RPMI7951 (cell line): ENCODE data around the gene SERINC2. TPM values are rescaled to one million over a fixed set of nuclear protein-coding genes. Genes with fewer than 3 reads are reported as not detected.
"Not testable (repeated sequence)": the region's sequence is repeated elsewhere in the genome, so short reads cannot be mapped to it uniquely, and the experiment has no call there.

Experiments used
- DNase-seq: peaks from one replicate; pipeline ENCODE4 v3.0.0-alpha.2; 2012; ENCODE audit warnings: low read depth
- total RNA-seq: library from RNA; depleted of rRNA; stranded (reverse); fragments of >200 nt; shearing (Covaris generic); gene quantifications from 2 replicates; pipeline ENCODE4 v1.2.3, GENCODE V29; 2014; rRNA removed

Gene SERINC2
- total RNA-seq, 1 experiment from 2014 or later = 269 TPM

GRCh38 chr1:31467005-31467674 lies 54.1 kb downstream of the SERINC2 start:
- DNase-seq = no peak

- DNase-seq = no peak
Measured at GRCh38 chr1:31470794-31471315, 57.8 kb downstream of the SERINC2 start.

- DNase-seq = not testable (repeated sequence)
Measured at GRCh38 chr1:31471452-31472313, 58.7 kb downstream of the SERINC2 start.

- not testable (repeated sequence) for DNase-seq
Measured at GRCh38 chr1:31472314-31472651, 59.3 kb downstream of the SERINC2 start.

- not testable (repeated sequence) for DNase-seq
Measured at GRCh38 chr1:31472673-31473072, 59.7 kb downstream of the SERINC2 start.

- not testable (repeated sequence) for DNase-seq
Measured at GRCh38 chr1:31473508-31473907, 60.5 kb downstream of the SERINC2 start.

GRCh38 chr1:31474567-31474966 lies 61.6 kb downstream of the SERINC2 start:
- DNase-seq = not testable (repeated sequence)

- DNase-seq = peak; percentile 95
Measured at GRCh38 chr1:31476891-31477846, 64.2 kb downstream of the SERINC2 start.

- no peak for DNase-seq
Measured at GRCh38 chr1:31478167-31478566, 65.2 kb downstream of the SERINC2 start.

GRCh38 chr1:31479811-31480210 lies 66.8 kb downstream of the SERINC2 start:
- DNase-seq = peak; percentile 85

GRCh38 chr1:31480426-31480825 lies 67.4 kb downstream of the SERINC2 start:
- DNase-seq = not testable (repeated sequence)

GRCh38 chr1:31482482-31483011 lies 69.5 kb downstream of the SERINC2 start:
- DNase-seq = no peak

GRCh38 chr1:31483012-31483946 lies 70.3 kb downstream of the SERINC2 start:
- peak; percentile 94 for DNase-seq

Other genes with a start within 250 kb of the SERINC2 start
- 0.20 and 2.2 TPM in 2 replicates for gene NKAIN1, start 173.3 kb upstream of the SERINC2 start, total RNA-seq
- 147 and 163 TPM in 2 replicates for gene SNRNP40, start 116.4 kb upstream of the SERINC2 start, total RNA-seq
- 57.1 and 63.4 TPM in 2 replicates for gene ZCCHC17, start 116.2 kb upstream of the SERINC2 start, total RNA-seq
- 6.6 and 11.8 TPM in 2 replicates for gene FABP3, start 40.1 kb upstream of the SERINC2 start, total RNA-seq
- gene TINAGL1, start 163.3 kb downstream of the SERINC2 start, total RNA-seq = 7.0 and 14.9 TPM in 2 replicates
- gene HCRTR1, start 204.5 kb downstream of the SERINC2 start, total RNA-seq = not detected in 2 replicates
- gene PEF1, start 231.7 kb downstream of the SERINC2 start, total RNA-seq = 114 and 146 TPM in 2 replicates